HL-60 (cell line): ENCODE measurements around the gene FAF1.

Experiments used
- DNase-seq, 2 experiments: peaks; one replicate each; pipeline ENCODE4 v3.0.0-alpha.2; 2010 to 2020; ENCODE audit warnings: low read depth in 1 of 2, low spot score in 1 of 2
- H3K27ac ChIP-seq: fragments of 250-450 bp; sonication (Bioruptor Pico); replicated peaks from 2 replicates; pipeline ENCODE4 v1.5.1; 2020; ENCODE audit warnings: mild to moderate bottlenecking, moderate library complexity
- H3K27me3 ChIP-seq: fragments of 250-450 bp; sonication (Bioruptor Pico); 2 replicates; pipeline ENCODE4 v1.5.1; 2021; ENCODE audit warnings: mild to moderate bottlenecking, moderate library complexity; ENCODE audit not compliant: insufficient read depth, poor library complexity, severe bottlenecking
- H3K4me3 ChIP-seq: replicated peaks from 2 replicates; pipeline ENCODE4 v1.5.1; 2011; ENCODE audit warnings: mild to moderate bottlenecking, control low read depth, low read length; ENCODE audit not compliant: insufficient read depth
- CTCF ChIP-seq: IDR thresholded peaks from one replicate; pipeline ENCODE4 v1.5.1; 2011; ENCODE audit warnings: low read length, control low read depth, inconsistent platforms; ENCODE audit not compliant: insufficient read depth
- GABPA ChIP-seq: IDR thresholded peaks from 2 replicates; pipeline ENCODE4 v1.6.1; 2012; ENCODE audit warnings: low read depth
- POLR2AphosphoS5 ChIP-seq: IDR thresholded peaks from 2 replicates; pipeline ENCODE4 v1.6.1; 2012; ENCODE audit warnings: low read depth
- SPI1 ChIP-seq: IDR thresholded peaks from 2 replicates; pipeline ENCODE4 v1.6.1; 2012; ENCODE audit warnings: low read depth, mild to moderate bottlenecking, borderline replicate concordance
- TF ChIP-seq, protein P1 (sequence below): IDR thresholded peaks from 2 replicates; pipeline ENCODE4 v1.6.1; 2012; ENCODE audit warnings: low read depth; ENCODE audit not compliant: insufficient replicate concordance

The FAF1 gene

GRCh38 chr1:50492142-50492541 is 467.9 kb downstream of the FAF1 start:
- no peak for DNase-seq

GRCh38 chr1:50491142-50491541 is 468.9 kb downstream of the FAF1 start:
- Histone ChIP-seq H3K27me3 (no peaks in the 10 kb centered on the region), H3K27ac (no peak overlapping the region), H3K4me3 (no peak overlapping the region)
- TF ChIP-seq CTCF, result no peak
- TF ChIP-seq, protein P1, sequence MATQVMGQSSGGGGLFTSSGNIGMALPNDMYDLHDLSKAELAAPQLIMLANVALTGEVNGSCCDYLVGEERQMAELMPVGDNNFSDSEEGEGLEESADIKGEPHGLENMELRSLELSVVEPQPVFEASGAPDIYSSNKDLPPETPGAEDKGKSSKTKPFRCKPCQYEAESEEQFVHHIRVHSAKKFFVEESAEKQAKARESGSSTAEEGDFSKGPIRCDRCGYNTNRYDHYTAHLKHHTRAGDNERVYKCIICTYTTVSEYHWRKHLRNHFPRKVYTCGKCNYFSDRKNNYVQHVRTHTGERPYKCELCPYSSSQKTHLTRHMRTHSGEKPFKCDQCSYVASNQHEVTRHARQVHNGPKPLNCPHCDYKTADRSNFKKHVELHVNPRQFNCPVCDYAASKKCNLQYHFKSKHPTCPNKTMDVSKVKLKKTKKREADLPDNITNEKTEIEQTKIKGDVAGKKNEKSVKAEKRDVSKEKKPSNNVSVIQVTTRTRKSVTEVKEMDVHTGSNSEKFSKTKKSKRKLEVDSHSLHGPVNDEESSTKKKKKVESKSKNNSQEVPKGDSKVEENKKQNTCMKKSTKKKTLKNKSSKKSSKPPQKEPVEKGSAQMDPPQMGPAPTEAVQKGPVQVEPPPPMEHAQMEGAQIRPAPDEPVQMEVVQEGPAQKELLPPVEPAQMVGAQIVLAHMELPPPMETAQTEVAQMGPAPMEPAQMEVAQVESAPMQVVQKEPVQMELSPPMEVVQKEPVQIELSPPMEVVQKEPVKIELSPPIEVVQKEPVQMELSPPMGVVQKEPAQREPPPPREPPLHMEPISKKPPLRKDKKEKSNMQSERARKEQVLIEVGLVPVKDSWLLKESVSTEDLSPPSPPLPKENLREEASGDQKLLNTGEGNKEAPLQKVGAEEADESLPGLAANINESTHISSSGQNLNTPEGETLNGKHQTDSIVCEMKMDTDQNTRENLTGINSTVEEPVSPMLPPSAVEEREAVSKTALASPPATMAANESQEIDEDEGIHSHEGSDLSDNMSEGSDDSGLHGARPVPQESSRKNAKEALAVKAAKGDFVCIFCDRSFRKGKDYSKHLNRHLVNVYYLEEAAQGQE, result no peak
- no peak for TF ChIP-seq POLR2AphosphoS5
- no peak for TF ChIP-seq SPI1
- TF ChIP-seq GABPA, result no peak
- no peak for DNase-seq

More at GRCh38 chr1:50492142-50492541, 467.9 kb downstream of the FAF1 start:
- TF ChIP-seq GABPA (no peak), CTCF (no peak), POLR2AphosphoS5 (no peak), SPI1 (no peak)
- TF ChIP-seq, protein P1, result no peak
- H3K4me3 ChIP-seq, result no peak overlapping the region
- H3K27ac ChIP-seq, result no peak overlapping the region
- H3K27me3 ChIP-seq, result no peaks in the 10 kb centered on the region

GRCh38 chr1:50490640-50491039 is 469.4 kb downstream of the FAF1 start:
- TF ChIP-seq CTCF (no peak), SPI1 (no peak), POLR2AphosphoS5 (no peak), GABPA (no peak)
- TF ChIP-seq, protein P1, result no peak
- Histone ChIP-seq H3K27me3 (no peaks in the 10 kb centered on the region), H3K27ac (no peak overlapping the region), H3K4me3 (no peak overlapping the region)
- DNase-seq, result no peak
